Mesenteric fat pad (tissue), 1 donor: ENCODE measurements around the gene CAPN12. TPM values are rescaled to one million over a fixed set of nuclear protein-coding genes. Genes with fewer than 3 reads are reported as not detected.

ENCODE experiments used
- DNase-seq: peaks from one replicate; pipeline ENCODE4 v3.0.0-alpha.2; 2020; ENCODE audit warnings: low spot score
- total RNA-seq: library from RNA; stranded (reverse); fragmentation: NEBNext Ultra II Directional; extraction: Animal tissue kit (Norgen Biotek cat#: 25700); gene quantifications from one replicate; pipeline ENCODE4 v1.2.1, GENCODE V29; 2021
- donor health status: DM: yes; HTN: yes; CAD: no.

The CAPN12 gene
- total RNA-seq, 1 donor from 2014 or later = 1.3 TPM

- DNase-seq = no peak
Measured at GRCh38 chr19:38682872-38683392, 61.3 kb downstream of the CAPN12 start.

GRCh38 chr19:38682195-38682867, 61.9 kb downstream of the CAPN12 start:
- DNase-seq = no peak

Other genes starting within 250 kb of the CAPN12 start
- 3.9 TPM for gene MAP4K1, start 126.5 kb downstream of the CAPN12 start, total RNA-seq
- gene EIF3K, start 125.3 kb downstream of the CAPN12 start, total RNA-seq = 252 TPM
- gene ACTN4, start 96.8 kb downstream of the CAPN12 start, total RNA-seq = 431 TPM
- not detected for gene LGALS7, start 29.0 kb upstream of the CAPN12 start, total RNA-seq
- not detected for gene LGALS7B, start 44.7 kb upstream of the CAPN12 start, total RNA-seq
- 3.5 TPM for gene LGALS4, start 68.5 kb upstream of the CAPN12 start, total RNA-seq
- 302 TPM for gene ECH1, start 87.3 kb upstream of the CAPN12 start, total RNA-seq
- gene HNRNPL, start 105.5 kb upstream of the CAPN12 start, total RNA-seq = 231 TPM
- gene RINL, start 133.8 kb upstream of the CAPN12 start, total RNA-seq = 8.9 TPM
- 60.2 TPM for gene SIRT2, start 155.1 kb upstream of the CAPN12 start, total RNA-seq
- gene NFKBIB, start 155.5 kb upstream of the CAPN12 start, total RNA-seq = 24.2 TPM
- not detected for gene CCER2, start 167.7 kb upstream of the CAPN12 start, total RNA-seq
- gene SARS2, start 186.3 kb upstream of the CAPN12 start, total RNA-seq = 14.0 TPM
- gene MRPS12, start 186.5 kb upstream of the CAPN12 start, total RNA-seq = 38.6 TPM
- 28.4 TPM for gene FBXO17, start 231.3 kb upstream of the CAPN12 start, total RNA-seq